ENCODE results near the gene LYL1.

GRCh38 chr19:13129384-13129783, 26.7 kb upstream of the LYL1 start:
- no peak for TF ChIP-seq POLR2AphosphoS5 (IDR thresholded peaks at IDR 0.05; ENCODE audit: low read depth)
- no peak for TF ChIP-seq CTCF (IDR thresholded peaks at IDR 0.05; ENCODE audit: insufficient read depth, low read length)
- no peak for TF ChIP-seq REST (IDR thresholded peaks at IDR 0.05; ENCODE audit: insufficient replicate concordance, low read depth)

Data from HL-60 (cell line).